SJSA1 (cell line): Measurements from ENCODE around the gene RBCK1. TPM values are rescaled to one million over a fixed set of nuclear protein-coding genes. Genes with fewer than 3 reads are reported as not detected.
A peak's percentile ranks its signal among the peaks of the same experiment; 100 is the strongest.

Experiments
- DNase-seq, 2 experiments: peaks; one replicate each; pipeline ENCODE4 v3.0.0-alpha.2; 2015 to 2020; ENCODE audit warnings: low spot score in 2 of 2, low read depth in 1 of 2
- H3K27ac ChIP-seq: fragments of 250-450 bp; sonication (Bioruptor Pico); 2 replicates; pipeline ENCODE4 v1.5.1; 2020; ENCODE audit warnings: mild to moderate bottlenecking, moderate library complexity
- H3K27me3 ChIP-seq: fragments of 250-450 bp; sonication (Bioruptor Pico); replicated peaks from 2 replicates; pipeline ENCODE4 v1.5.1; 2020; ENCODE audit warnings: mild to moderate bottlenecking, moderate library complexity
- H3K36me3 ChIP-seq: fragments of 250-450 bp; sonication (Bioruptor Pico); 2 replicates; pipeline ENCODE4 v1.5.1; 2020; ENCODE audit warnings: mild to moderate bottlenecking
- H3K4me1 ChIP-seq: fragments of 250-450 bp; sonication (Bioruptor Pico); replicated peaks from 2 replicates; pipeline ENCODE4 v1.6.1; 2021; ENCODE audit warnings: mild to moderate bottlenecking
- H3K4me3 ChIP-seq: fragments of 250-450 bp; sonication (Bioruptor Pico); 2 replicates; pipeline ENCODE4 v1.5.1; 2020; ENCODE audit warnings: mild to moderate bottlenecking
- H3K9me3 ChIP-seq: fragments of 250-450 bp; sonication (Bioruptor Pico); replicated peaks from 2 replicates; pipeline ENCODE4 v1.5.1; 2020; ENCODE audit warnings: mild to moderate bottlenecking
- total RNA-seq: library from RNA; depleted of rRNA; stranded (reverse); fragments of >200 nt; shearing (Covaris generic); gene quantifications from 2 replicates; pipeline ENCODE4 v1.2.3, GENCODE V29; 2014

Gene RBCK1
- total RNA-seq, 1 experiment from 2014 or later: 78.4 TPM

DNA sequence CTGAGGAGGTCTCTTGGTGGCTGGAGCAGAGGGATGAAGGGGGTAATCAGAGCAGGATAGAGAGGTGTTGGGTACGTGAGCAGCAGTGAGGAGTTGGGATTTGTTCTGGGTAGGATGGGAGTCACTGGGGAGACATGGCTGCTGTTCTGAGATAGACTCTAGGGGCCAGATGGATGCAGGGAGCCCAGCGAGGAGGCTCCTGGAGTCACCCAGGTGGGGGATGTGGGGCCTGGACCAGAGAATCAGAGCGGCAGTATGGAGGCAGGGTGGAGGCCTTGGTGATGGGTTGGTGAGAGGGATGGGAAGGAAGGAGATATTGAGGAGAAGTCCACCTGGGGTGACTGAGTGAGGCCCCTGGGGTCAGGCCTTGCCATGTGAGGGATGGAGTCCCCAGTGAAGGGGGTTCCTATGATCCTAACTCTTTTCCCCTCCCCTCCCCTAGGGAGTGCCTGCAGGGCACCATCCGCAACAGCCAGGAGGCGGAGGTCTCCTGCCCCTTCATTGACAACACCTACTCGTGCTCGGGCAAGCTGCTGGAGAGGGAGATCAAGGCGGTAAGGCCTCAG, 13.7 kb downstream of the RBCK1 start:
- Histone ChIP-seq H3K4me3 (no peak overlapping the region), H3K36me3 (peaks cover 60% of the 10 kb centered on the region), H3K4me1 (no peaks in the 10 kb centered on the region), H3K9me3 (no peaks in the 10 kb centered on the region), H3K27ac (no peak overlapping the region), H3K27me3 (no peaks in the 10 kb centered on the region)
- no peak for DNase-seq

DNA sequence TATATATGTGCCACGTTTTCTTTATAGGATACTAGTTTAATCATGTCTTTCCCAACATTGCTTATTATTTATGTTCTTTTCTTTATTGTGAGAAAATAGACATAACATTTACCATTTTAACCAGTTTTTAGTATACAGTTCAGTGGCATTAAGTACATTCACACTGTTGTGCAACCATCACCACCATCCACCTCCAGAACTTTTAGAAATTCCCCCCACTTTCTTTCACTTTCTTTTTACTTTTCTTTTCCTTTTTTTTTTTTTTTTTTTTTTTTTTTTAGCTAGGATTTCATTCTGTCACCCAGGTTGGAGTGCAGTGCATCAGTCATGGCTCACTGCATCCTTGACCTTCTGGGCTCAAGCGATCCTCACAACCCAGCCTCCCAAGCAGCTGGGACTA, 18.5 kb downstream of the RBCK1 start:
- Histone ChIP-seq H3K9me3 (no peaks in the 10 kb centered on the region), H3K27me3 (no peaks in the 10 kb centered on the region), H3K4me3 (no peak overlapping the region), H3K36me3 (peaks cover 78% of the 10 kb centered on the region), H3K27ac (no peak overlapping the region), H3K4me1 (no peaks in the 10 kb centered on the region)
- DNase-seq: no peak

DNA sequence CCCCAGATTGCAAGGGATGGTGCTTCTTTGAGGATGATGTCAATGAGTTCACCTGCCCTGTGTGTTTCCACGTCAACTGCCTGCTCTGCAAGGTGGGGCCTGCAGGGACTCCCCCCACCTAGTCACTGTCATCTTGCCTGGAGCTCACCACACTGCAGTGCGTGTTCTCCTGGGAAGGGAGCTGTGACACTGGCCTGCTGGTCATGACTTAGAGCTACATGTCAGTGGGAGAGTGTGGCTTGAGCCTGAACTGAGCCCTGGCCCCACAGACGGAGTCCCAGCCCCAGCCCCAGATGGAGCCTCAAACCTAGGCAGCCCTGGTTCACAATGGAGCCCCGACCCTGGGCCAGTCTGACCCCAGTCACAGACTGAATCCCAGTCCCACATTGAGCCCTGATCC, 19.3 kb downstream of the RBCK1 start:
- Histone ChIP-seq H3K27me3 (no peaks in the 10 kb centered on the region), H3K9me3 (no peaks in the 10 kb centered on the region), H3K4me1 (no peaks in the 10 kb centered on the region), H3K27ac (no peak overlapping the region), H3K36me3 (peaks cover 79% of the 10 kb centered on the region), H3K4me3 (no peak overlapping the region)
- no peak for DNase-seq

DNA sequence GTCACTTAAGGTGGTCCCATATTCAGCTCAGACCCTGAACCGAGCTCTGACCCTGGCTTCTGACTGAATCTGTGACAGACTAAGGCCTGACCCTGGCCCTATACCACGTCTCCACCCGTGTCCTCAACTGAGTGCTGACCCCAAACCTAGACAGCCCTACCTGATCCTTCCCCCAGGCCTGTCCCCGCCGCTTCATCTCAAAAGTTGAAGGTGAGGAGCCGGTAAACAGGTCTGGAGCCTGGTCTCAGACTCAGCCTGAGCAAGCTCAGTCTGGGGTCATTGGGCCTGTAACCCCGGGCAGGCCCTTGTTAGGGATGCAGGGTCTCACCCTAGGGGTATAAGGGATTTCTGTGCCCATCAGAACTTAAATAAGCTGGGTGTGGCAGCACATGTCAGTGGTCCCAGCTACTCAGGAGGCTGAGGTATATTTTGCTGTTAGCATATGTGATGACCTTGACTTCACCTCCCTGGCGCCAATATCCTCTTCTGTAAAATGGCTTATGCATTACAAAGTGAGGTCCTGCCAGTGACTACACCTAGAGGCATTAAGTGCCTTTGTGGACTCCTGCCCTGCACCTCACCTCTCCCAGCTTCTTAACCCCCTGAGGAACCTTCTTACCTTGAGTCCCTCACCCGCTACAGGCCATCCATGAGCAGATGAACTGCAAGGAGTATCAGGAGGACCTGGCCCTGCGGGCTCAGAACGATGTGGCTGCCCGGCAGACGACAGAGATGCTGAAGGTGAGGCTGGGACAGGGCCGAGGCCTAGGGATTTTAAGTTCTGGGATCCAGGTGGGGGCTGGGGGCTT, 20.0 kb downstream of the RBCK1 start:
- Histone ChIP-seq H3K36me3 (peaks cover 79% of the 10 kb centered on the region), H3K27me3 (no peaks in the 10 kb centered on the region), H3K9me3 (no peaks in the 10 kb centered on the region), H3K27ac (no peak overlapping the region), H3K4me1 (no peaks in the 10 kb centered on the region), H3K4me3 (no peak overlapping the region)
- no peak for DNase-seq

DNA sequence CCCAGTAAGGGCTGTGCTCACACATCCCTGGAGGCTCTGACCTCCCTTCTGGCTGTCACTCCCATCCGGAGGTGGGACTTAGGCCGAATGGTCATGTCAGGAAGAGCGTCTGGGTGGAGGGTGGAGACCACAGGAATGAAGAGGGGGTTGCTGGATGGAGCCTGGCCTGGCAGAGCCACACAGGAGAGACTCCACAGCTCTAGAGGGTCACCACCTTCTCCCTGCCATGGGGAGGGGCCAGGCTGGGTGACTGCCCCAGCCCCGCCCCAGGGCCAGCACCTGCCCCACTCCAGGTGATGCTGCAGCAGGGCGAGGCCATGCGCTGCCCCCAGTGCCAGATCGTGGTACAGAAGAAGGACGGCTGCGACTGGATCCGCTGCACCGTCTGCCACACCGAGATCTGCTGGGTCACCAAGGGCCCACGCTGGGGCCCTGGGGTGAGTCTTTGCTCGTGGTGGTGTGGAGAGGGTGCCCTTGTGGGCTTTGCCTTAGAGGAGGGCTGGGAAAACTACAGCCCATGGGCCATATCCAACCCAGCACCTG, 20.6 kb downstream of the RBCK1 start:
- peaks cover 74% of the 10 kb centered on the region for H3K36me3 ChIP-seq
- H3K27ac ChIP-seq: no peak overlapping the region
- H3K9me3 ChIP-seq: no peaks in the 10 kb centered on the region
- H3K4me1 ChIP-seq: no peaks in the 10 kb centered on the region
- DNase-seq: no peak
- H3K27me3 ChIP-seq: no peaks in the 10 kb centered on the region
- no peak overlapping the region for H3K4me3 ChIP-seq

DNA sequence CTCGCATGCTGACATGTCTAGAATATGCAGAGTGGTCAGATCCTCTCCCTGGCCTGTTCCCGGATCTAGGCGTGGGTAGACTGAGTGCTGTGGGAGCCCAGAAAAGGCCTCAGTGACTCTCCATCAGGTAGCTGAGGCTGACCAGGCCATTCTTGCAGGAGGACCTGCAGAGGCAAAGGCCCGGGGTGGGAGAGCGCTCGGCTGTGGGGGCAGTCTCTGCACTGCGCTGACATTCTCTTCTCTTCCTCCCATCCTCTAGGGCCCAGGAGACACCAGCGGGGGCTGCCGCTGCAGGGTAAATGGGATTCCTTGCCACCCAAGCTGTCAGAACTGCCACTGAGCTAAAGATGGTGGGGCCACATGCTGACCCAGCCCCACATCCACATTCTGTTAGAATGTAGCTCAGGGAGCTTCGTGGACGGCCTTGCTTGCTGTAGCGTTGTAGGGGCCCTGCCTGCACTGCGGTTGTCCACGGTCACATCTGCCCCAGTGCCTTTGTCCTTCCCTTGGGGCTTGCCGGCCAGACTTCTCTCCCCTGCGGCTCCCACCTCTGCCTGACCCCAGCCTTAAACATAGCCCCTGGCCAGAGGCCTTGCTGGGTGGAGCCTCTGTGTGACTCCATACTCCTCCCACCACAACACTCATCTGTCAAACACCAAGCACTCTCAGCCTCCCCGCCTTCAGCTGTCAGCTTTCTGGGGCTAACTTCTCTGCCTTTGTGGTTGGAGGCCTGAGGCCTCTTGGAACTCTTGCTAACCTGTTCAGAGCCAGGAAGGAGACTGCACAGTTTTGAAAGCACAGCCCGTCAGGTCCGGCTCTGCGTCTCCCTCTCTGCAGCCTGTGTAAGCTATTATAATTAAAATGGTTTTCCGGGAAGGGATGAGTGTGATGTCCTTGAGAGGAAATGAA, 22.2 kb downstream of the RBCK1 start:
- DNase-seq: no peak
- no peaks in the 10 kb centered on the region for H3K4me1 ChIP-seq
- H3K27me3 ChIP-seq: no peaks in the 10 kb centered on the region
- H3K36me3 ChIP-seq: peaks cover 82% of the 10 kb centered on the region
- no peak overlapping the region for H3K27ac ChIP-seq
- H3K4me3 ChIP-seq: no peak overlapping the region
- H3K9me3 ChIP-seq: no peaks in the 10 kb centered on the region

DNA sequence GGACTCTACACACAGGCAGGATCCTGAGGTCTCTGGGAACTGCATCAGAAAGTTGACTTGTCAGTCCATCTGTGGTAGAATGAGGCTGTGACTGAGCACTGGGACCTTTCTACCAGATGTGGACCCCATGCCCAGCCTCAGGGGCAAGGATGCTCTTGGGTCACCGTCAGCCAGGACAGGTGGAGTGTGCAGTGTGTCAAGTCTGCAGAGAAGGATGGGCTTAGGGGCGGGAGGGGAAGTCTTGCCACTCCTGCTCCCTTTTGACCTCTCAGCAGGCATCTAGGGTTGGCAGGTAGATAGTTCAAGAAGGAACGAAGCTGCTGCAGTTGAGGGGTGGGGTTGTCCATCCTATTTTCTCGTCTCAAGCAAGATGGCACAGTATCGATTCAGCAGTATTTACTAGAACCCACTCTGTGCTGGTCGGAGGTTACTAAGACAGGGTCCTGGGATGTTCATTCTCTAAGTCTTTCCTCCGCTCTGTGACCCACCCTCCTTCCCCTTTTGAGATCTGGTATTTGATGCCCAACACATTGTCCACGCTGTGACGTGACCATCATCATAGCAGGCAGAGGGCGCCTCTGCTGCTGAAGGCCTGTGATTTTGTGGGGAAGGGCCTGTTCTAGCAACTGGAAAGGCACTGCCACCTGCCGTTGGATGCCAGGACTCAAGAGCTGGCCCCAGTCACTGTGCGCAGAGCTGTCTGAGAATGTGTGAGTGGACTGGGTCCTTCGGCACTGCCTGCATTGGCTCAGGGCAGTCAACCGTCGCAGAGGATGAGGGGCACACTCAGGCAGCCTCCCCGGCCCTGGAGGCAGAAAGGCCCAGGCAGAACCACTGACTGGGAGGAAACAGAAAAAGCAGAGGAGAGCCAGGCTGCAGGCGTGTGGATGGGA, 23.2 kb downstream of the RBCK1 start:
- Histone ChIP-seq H3K4me1 (no peaks in the 10 kb centered on the region), H3K27ac (no peak overlapping the region), H3K9me3 (no peaks in the 10 kb centered on the region), H3K27me3 (no peaks in the 10 kb centered on the region), H3K36me3 (peaks cover 85% of the 10 kb centered on the region), H3K4me3 (no peak overlapping the region)
- DNase-seq: peak; percentile 19 to 69

DNA sequence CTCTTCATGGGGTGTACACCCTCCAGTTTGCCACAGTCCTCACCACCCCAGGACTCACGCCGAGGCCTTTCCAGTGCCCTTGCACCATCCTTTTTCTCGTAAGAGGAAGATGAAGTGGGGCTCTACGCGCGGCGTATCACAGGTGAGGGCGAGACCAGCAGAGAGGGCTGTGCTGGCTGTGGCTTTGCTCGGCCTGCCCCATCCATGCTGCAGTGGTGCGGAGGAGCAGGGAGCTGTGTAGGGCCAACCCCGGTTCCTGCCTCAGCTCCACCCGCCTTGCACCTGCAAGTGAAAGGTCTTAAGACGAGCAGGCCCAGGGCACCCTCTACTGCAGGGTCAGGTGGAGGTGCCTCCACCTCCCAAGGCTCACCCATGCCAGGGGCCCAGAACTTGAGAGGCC, 24.1 kb downstream of the RBCK1 start:
- H3K4me3 ChIP-seq: no peak overlapping the region
- H3K9me3 ChIP-seq: no peaks in the 10 kb centered on the region
- H3K36me3 ChIP-seq: peaks cover 88% of the 10 kb centered on the region
- no peaks in the 10 kb centered on the region for H3K27me3 ChIP-seq
- DNase-seq: no peak
- no peaks in the 10 kb centered on the region for H3K4me1 ChIP-seq
- H3K27ac ChIP-seq: no peak overlapping the region

DNA sequence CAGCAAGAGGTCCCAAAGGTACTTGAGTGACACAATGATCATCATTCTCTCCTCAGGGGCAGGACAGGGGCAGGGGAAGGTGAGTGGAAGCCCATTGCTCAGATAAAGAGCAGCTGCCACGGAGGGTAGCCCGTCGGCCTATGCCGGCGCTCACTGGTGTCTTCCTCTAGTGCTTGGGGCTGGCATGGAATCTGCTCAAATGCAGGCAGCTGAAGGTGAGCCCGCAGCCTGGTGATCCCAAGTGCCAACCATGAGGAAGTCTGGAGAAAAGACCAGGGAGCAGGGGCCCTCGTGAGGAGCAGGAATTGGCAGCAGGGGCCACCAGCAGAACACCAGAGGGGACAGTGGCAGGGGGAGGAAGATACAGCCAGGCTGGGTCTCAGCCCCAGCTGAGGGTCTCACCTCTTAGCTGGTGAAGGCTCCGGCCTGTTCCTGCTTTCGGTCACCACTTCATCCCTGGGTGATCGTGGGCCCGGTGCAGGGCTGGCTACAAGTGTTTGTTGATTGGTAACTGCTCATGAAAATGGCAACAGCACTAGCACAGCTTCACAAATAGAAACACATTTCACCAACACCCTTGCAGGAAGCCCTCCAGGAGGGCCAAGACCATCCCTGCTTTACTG, 24.7 kb downstream of the RBCK1 start:
- DNase-seq: no peak
- H3K4me1 ChIP-seq: no peaks in the 10 kb centered on the region
- H3K36me3 ChIP-seq: peaks cover 88% of the 10 kb centered on the region
- no peak overlapping the region for H3K4me3 ChIP-seq
- H3K27me3 ChIP-seq: no peaks in the 10 kb centered on the region
- H3K9me3 ChIP-seq: no peaks in the 10 kb centered on the region
- H3K27ac ChIP-seq: no peak overlapping the region

DNA sequence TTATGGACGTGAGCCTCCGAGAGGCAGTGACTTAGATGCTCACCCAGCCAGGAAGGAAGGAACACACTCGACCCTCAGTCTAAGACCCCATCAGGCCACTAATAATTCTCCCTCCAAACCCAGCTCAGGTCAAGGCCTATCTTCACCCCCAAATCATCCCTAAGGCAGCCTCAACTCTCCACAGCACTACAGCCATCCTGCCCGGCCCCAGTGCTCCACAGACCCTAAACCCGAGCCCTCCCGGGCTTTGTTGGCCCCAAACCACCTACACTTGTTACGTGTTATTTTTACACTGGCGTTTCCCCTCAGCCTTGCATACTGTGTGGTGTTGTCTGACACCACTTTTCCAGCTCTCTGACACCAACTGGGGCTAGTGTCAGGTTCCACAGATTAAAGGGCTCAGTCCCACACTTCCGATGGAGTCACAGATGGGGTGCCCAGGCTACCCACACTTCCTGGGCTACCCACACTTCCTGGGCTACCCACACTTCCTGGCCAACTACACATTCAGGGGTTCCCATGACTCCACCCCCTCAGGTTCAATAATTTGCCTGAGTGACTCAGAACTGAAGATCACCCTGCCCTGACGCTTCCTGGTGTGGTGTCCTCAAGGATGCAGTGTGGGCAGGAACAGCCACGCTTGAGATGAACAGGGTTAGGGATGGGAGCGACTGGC, 25.3 kb downstream of the RBCK1 start:
- Histone ChIP-seq H3K4me3 (no peak overlapping the region), H3K4me1 (no peaks in the 10 kb centered on the region), H3K27me3 (no peaks in the 10 kb centered on the region), H3K36me3 (peaks cover 88% of the 10 kb centered on the region), H3K27ac (no peak overlapping the region), H3K9me3 (no peaks in the 10 kb centered on the region)
- DNase-seq: no peak

DNA sequence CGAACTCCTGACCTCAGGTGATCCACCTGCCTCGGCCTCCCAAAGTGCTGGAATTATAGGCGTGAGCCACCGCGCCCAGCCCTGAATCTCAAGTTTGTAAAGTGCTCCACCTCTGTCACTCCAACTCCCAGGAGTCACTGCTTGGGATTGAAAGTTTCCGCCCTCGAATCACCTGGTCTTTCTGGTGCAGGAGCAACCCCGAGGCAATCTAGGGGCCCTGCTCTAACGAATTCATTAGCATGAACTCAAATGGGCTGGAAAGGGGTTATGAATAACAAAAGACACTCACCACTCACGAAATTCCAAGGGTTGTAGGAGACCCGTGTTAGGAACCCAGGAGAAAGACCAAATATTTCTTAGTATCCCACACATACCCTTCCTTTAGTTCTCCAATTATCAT, 26.1 kb downstream of the RBCK1 start:
- no peak overlapping the region for H3K27ac ChIP-seq
- no peaks in the 10 kb centered on the region for H3K4me1 ChIP-seq
- no peak for DNase-seq
- no peaks in the 10 kb centered on the region for H3K27me3 ChIP-seq
- H3K4me3 ChIP-seq: no peak overlapping the region
- no peaks in the 10 kb centered on the region for H3K9me3 ChIP-seq
- H3K36me3 ChIP-seq: peaks cover 89% of the 10 kb centered on the region

DNA sequence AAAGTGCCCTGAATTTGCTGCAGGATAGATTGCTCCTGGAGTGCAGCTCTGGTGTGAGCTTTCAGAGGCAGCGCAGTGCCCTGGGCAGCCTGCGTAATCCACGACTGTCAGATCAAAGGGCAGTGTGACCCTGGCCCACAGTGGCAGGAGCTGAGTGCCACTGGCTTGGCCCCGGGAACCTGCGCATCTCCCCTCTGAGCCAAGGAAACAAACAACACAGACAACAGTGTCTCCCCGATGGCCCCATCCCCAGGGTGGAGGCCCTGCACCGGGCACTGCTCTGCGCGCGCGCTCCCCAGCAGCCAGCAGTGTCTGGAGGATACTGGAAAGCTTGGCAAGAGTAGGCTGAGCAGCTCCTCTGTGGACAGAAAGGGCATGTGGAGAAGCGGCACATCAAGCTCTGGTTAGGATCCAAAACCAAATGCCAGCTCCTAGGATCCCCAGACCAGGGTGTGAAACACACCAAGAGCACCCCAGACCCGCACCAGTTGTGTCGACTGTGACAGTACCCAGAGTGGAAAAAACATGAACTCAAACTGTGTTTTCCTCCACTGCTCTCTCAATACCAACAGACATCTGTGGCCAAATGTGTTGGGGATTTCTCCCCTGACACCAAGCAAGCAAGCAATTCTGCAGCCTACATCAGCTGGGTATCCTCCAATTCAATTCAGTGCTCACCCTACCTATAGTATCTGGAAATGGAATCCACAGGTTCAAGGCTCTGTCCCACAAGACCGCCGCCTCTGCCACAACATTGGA, 26.7 kb downstream of the RBCK1 start:
- no peak overlapping the region for H3K27ac ChIP-seq
- no peaks in the 10 kb centered on the region for H3K4me1 ChIP-seq

More for the DNA sequence above, 26.7 kb downstream of the RBCK1 start:
- no peak for DNase-seq
- peaks cover 89% of the 10 kb centered on the region for H3K36me3 ChIP-seq
- H3K27me3 ChIP-seq: no peaks in the 10 kb centered on the region
- H3K9me3 ChIP-seq: no peaks in the 10 kb centered on the region
- H3K4me3 ChIP-seq: no peak overlapping the region
